WERI-Rb-1 (cell line): ENCODE data around the gene SPTAN1.

Experiments
- DNase-seq: peaks from one replicate; pipeline ENCODE4 v3.0.0-alpha.2; 2020
- H3K27ac ChIP-seq: fragments of 250-450 bp; sonication (Bioruptor Pico); 2 replicates; pipeline ENCODE4 v1.5.1; 2020; ENCODE audit warnings: mild to moderate bottlenecking, moderate library complexity
- H3K27me3 ChIP-seq: fragments of 250-450 bp; sonication (Bioruptor Pico); 2 replicates; pipeline ENCODE4 v1.5.1; 2021; ENCODE audit warnings: mild to moderate bottlenecking, low read depth, moderate library complexity; ENCODE audit not compliant: insufficient read depth, severe bottlenecking
- H3K36me3 ChIP-seq: fragments of 250-450 bp; sonication (Bioruptor Pico); 2 replicates; pipeline ENCODE4 v1.5.1; 2020; ENCODE audit warnings: mild to moderate bottlenecking, moderate library complexity
- H3K4me3 ChIP-seq: 2 replicates; pipeline ENCODE4 v1.5.1; 2011; ENCODE audit warnings: low read depth, mild to moderate bottlenecking, control low read depth, low read length
- H3K9me3 ChIP-seq: fragments of 250-450 bp; sonication (Bioruptor Pico); 2 replicates; pipeline ENCODE4 v1.5.1; 2021; ENCODE audit warnings: mild to moderate bottlenecking, moderate library complexity; ENCODE audit not compliant: severe bottlenecking
- TF ChIP-seq, protein P1 (sequence below): IDR thresholded peaks from 2 replicates; pipeline ENCODE4 v1.5.1; 2011; ENCODE audit warnings: low read depth, mild to moderate bottlenecking, control low read depth, inconsistent platforms, low read length

Gene SPTAN1

DNA sequence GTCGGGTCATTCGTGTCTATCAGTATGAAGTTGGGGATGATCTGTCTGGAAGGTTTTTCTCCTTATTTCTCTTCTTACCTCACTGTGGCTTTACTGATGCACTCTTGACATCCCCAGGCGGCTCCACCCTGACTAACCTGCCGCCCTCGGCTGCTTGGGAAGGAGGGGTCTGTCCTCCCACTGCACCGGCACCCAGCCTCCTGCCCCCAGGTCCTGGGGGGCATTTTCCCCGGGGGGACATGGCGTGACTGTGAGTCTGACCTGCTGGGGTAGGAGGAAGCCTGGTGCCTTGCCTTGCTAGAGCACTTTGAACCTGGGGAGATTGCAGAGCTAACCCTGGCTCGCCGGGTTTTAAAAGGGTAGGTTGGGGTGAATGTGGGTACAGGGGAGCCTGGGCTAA lies 76.7 kb downstream of the SPTAN1 start:
- TF ChIP-seq, protein P1, sequence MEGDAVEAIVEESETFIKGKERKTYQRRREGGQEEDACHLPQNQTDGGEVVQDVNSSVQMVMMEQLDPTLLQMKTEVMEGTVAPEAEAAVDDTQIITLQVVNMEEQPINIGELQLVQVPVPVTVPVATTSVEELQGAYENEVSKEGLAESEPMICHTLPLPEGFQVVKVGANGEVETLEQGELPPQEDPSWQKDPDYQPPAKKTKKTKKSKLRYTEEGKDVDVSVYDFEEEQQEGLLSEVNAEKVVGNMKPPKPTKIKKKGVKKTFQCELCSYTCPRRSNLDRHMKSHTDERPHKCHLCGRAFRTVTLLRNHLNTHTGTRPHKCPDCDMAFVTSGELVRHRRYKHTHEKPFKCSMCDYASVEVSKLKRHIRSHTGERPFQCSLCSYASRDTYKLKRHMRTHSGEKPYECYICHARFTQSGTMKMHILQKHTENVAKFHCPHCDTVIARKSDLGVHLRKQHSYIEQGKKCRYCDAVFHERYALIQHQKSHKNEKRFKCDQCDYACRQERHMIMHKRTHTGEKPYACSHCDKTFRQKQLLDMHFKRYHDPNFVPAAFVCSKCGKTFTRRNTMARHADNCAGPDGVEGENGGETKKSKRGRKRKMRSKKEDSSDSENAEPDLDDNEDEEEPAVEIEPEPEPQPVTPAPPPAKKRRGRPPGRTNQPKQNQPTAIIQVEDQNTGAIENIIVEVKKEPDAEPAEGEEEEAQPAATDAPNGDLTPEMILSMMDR: no peak
- DNase-seq: no peak
- Histone ChIP-seq H3K27me3 (no peaks in the 10 kb centered on the region), H3K27ac (no peak overlapping the region), H3K4me3 (no peak overlapping the region), H3K9me3 (no peaks in the 10 kb centered on the region), H3K36me3 (peaks cover 100% of the 10 kb centered on the region)

DNA sequence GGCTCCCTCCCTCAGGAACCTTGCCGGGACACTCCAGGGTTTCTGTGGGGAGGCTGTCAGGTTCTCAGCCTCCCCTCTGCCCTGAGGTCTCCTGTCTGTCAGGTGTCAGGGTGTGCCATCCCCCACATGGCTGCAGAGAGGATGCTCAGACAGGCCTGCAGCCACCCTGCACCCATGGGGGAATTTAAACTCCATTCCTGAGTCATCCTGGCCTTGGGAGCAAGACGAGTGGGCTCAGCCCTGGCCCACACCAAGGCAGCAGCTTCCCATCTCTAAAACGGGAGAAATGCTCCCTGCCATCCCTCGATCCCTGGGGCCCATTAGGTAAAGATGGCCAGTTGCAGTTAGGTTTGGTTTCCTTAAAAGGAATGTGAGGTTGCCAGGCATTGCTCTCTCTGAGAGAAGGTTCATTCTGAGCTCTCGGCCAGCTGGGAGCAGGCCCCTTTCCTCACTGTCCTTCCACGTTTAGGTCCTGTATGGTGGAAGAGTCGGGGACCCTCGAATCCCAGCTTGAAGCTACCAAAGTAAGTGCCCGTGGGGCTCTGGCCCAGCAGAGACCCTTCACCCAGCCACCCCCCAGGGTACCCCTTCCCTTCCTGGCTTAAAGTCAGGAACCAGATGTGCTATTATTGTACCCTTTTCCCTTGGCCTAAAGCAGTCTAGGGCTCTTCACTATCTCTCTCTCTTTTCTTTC lies 77.6 kb downstream of the SPTAN1 start:
- H3K36me3 ChIP-seq: peaks cover 100% of the 10 kb centered on the region

DNA sequence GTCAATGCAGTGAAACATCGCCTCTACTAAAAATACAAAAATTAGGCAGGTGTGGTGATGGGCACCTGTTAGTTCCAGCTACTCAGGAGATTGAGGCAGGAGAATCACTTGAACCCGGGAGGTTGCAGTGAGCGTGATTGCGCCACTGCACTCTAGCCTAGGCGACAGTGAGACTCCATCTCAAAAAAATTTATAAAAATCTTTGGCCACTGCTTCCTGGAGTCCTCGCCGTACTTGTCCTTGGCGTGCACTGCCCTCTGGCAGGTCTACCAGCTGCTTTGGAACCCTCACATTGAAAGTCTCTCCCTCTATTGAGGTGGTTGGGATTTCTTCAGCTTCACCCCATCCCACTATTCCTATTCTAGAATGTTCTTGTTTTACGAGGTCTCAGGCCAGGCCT lies 79.2 kb downstream of the SPTAN1 start:
- H3K27me3 ChIP-seq: no peaks in the 10 kb centered on the region
- H3K36me3 ChIP-seq: peaks cover 97% of the 10 kb centered on the region
- H3K9me3 ChIP-seq: no peaks in the 10 kb centered on the region
- TF ChIP-seq, protein P1: no peak
- DNase-seq: no peak
- H3K4me3 ChIP-seq: no peak overlapping the region
- no peak overlapping the region for H3K27ac ChIP-seq

More for the DNA sequence above, 77.6 kb downstream of the SPTAN1 start:
- H3K9me3 ChIP-seq: no peaks in the 10 kb centered on the region
- no peak for DNase-seq
- no peaks in the 10 kb centered on the region for H3K27me3 ChIP-seq
- TF ChIP-seq, protein P1: no peak
- no peak overlapping the region for H3K27ac ChIP-seq
- no peak overlapping the region for H3K4me3 ChIP-seq

DNA sequence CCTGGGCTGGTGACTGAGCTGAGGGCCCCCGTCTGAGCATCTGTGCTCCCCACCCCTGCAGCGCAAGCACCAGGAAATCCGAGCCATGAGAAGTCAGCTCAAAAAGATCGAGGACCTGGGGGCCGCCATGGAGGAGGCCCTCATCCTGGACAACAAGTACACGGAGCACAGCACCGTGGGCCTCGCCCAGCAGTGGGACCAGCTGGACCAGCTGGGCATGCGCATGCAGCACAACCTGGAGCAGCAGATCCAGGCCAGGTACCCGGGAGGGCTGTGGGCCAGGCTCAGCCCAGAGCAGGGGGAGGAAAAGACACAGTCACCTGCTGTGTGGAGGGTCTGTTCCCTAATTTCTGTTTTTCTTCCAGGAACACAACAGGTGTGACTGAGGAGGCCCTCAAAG lies 79.7 kb downstream of the SPTAN1 start:
- Histone ChIP-seq H3K36me3 (peaks cover 97% of the 10 kb centered on the region), H3K27ac (no peak overlapping the region), H3K4me3 (no peak overlapping the region), H3K27me3 (no peaks in the 10 kb centered on the region), H3K9me3 (no peaks in the 10 kb centered on the region)
- DNase-seq: no peak
- TF ChIP-seq, protein P1: no peak

DNA sequence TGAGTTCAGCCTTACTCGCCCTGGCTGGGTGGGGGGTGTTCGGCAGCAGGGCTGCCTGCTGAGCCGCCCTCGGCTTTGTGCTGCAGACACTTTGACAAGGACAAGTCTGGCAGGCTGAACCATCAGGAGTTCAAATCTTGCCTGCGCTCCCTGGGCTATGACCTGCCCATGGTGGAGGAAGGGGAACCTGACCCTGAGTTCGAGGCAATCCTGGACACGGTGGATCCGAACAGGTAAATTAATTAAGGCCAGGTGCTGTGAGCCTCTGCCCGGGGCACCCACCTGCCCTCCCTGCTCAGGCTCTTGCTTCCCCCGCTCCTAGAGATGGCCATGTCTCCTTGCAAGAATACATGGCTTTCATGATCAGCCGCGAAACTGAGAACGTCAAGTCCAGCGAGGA lies 80.1 kb downstream of the SPTAN1 start:
- H3K9me3 ChIP-seq: no peaks in the 10 kb centered on the region
- H3K36me3 ChIP-seq: peaks cover 97% of the 10 kb centered on the region
- TF ChIP-seq, protein P1: no peak
- no peak overlapping the region for H3K27ac ChIP-seq
- H3K4me3 ChIP-seq: no peak overlapping the region
- DNase-seq: no peak
- H3K27me3 ChIP-seq: no peaks in the 10 kb centered on the region

DNA sequence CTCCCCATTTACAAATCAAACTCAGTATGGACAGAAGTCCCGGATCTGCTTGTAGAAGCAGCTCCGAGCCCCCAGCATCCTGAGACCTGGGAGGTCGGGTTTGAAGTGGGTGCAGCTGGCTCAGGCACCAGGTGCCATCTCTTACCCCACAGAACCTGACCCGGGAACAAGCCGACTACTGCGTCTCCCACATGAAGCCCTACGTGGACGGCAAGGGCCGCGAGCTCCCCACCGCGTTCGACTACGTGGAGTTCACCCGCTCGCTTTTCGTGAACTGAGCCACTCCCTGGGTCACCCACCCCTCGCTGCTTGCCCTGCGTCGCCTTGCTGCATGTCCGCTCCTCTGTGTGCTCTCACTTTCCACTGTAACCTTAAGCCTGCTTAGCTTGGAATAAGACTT lies 80.7 kb downstream of the SPTAN1 start:
- no peak for DNase-seq
- no peak overlapping the region for H3K4me3 ChIP-seq
- H3K27me3 ChIP-seq: no peaks in the 10 kb centered on the region
- H3K27ac ChIP-seq: no peak overlapping the region
- H3K36me3 ChIP-seq: peaks cover 97% of the 10 kb centered on the region
- no peaks in the 10 kb centered on the region for H3K9me3 ChIP-seq
- TF ChIP-seq, protein P1: no peak
